Aortic smooth muscle cell (primary cell): Measurements from ENCODE around the gene GFRAL. TPM values are rescaled to one million over a fixed set of nuclear protein-coding genes. Genes with fewer than 3 reads are reported as not detected.

Source experiments
- total RNA-seq: library from RNA; depleted of rRNA; stranded (reverse); fragments of >200 nt; gene quantifications from 2 replicates; pipeline ENCODE4 v1.2.3, GENCODE V29; 2014

Gene GFRAL, protein sequence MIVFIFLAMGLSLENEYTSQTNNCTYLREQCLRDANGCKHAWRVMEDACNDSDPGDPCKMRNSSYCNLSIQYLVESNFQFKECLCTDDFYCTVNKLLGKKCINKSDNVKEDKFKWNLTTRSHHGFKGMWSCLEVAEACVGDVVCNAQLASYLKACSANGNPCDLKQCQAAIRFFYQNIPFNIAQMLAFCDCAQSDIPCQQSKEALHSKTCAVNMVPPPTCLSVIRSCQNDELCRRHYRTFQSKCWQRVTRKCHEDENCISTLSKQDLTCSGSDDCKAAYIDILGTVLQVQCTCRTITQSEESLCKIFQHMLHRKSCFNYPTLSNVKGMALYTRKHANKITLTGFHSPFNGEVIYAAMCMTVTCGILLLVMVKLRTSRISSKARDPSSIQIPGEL
- total RNA-seq = not detected in 2 replicates

DNA sequence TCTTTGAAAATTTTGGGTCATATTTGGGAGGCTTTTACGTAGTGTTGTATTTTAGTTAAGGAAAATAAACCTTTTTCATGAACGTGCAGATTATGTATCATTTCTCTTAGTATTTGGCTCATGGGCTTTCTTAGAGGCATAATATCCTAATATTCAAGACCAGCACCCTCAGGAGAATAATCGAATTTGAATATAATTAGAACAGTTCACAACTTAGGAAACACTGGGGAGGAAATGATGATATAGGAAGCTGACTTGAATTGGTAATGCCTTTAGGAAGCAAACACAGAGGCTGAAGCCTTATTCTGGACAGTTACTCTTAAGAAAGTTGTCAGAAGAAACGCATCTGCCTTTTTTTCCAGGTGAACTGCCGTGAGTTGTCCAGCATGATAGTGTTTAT lies at the start of gene GFRAL:
Gene GFRAL, plus strand, starts transcription at position 301 of the 400 bp plus-strand sequence. Its CDS starts 86 bp downstream, at position 387.

Other genes with a start within 250 kb of the GFRAL start
- gene HCRTR2, start 153.0 kb upstream of the GFRAL start, total RNA-seq = not detected in 2 replicates